Prostate gland (tissue), 2 donors: ENCODE results near the gene RARA.

ENCODE experiments used
- CTCF ChIP-seq, 4 experiments: fragments of 200-600 bp in 2 of 4; fragments of 450-650 bp in 2 of 4; sonication (generic) in 2 of 4; IDR thresholded peaks; 1 replicate in 3 of 4; 2 replicates in 1 of 4; pipeline ENCODE4 v1.5.1; 2016 to 2019; ENCODE audit warnings: antibody characterized with exemption in 4 of 4, mild to moderate bottlenecking in 2 of 4, moderate library complexity in 2 of 4
- POLR2A ChIP-seq: fragments of 450-650 bp; IDR thresholded peaks from one replicate; pipeline ENCODE4 v1.6.1; 2016; ENCODE audit warnings: antibody characterized with exemption, mild to moderate bottlenecking

- TF ChIP-seq CTCF (IDR thresholded peaks at IDR 0.05) (no peak), POLR2A (no peak)
Observed at GRCh38 chr17:40307740-40308239, 1.2 kb upstream of the RARA start.
